SU-DHL-6 (cell line): ENCODE results near the gene NOX5.

Source experiments
- H2AFZ ChIP-seq: fragments of 200-600 bp; sonication (generic); 2 replicates; pipeline ENCODE4 v1.6.1; 2014; ENCODE audit warnings: low read depth, mild to moderate bottlenecking, moderate library complexity, mixed read lengths, antibody characterized with exemption, low read length; ENCODE audit not compliant: severe bottlenecking
- H3F3A ChIP-seq: fragments of 200-600 bp; shearing (Covaris generic); 2 replicates; pipeline ENCODE4 v1.6.0; 2016; ENCODE audit warnings: antibody characterized with exemption, mild to moderate bottlenecking; ENCODE audit not compliant: insufficient read depth
- H3K27ac ChIP-seq: fragments of 200-600 bp; sonication (generic); 2 replicates; pipeline ENCODE4 v1.5.1; 2016; ENCODE audit warnings: low read depth, mild to moderate bottlenecking, low read length, moderate library complexity, mixed read lengths
- H3K27me3 ChIP-seq: fragments of 200-600 bp; sonication (generic), shearing (Covaris generic); 2 replicates; pipeline ENCODE4 v1.6.0; 2014; ENCODE audit warnings: mild to moderate bottlenecking, low read length
- H3K36me3 ChIP-seq: fragments of 200-600 bp; sonication (generic); 2 replicates; pipeline ENCODE4 v1.6.1; 2014; ENCODE audit warnings: mild to moderate bottlenecking, low read length, mixed read lengths
- H3K4me2 ChIP-seq: fragments of 300-600, 200-600 bp; shearing (Covaris generic), sonication (generic); 2 replicates; pipeline ENCODE4 v1.6.0; 2014; ENCODE audit warnings: low read length, low read depth, mild to moderate bottlenecking; ENCODE audit not compliant: poor library complexity, severe bottlenecking
- H3K4me3 ChIP-seq: fragments of 200-600 bp; sonication (generic); 2 replicates; pipeline ENCODE4 v1.5.1; 2014; ENCODE audit warnings: antibody characterized with exemption, low read length, mild to moderate bottlenecking, mixed read lengths; ENCODE audit not compliant: insufficient read depth, poor library complexity, severe bottlenecking
- H3K79me2 ChIP-seq: fragments of 200-600 bp; sonication (generic); 2 replicates; pipeline ENCODE4 v1.6.1; 2014; ENCODE audit warnings: mild to moderate bottlenecking, low read length, moderate library complexity; ENCODE audit not compliant: insufficient read depth
- H3K9ac ChIP-seq: fragments of 200-600 bp; sonication (generic); 2 replicates; pipeline ENCODE4 v1.7.0; 2014; ENCODE audit warnings: mild to moderate bottlenecking, low read length
- H3K9me2 ChIP-seq: fragments of 200-600 bp; sonication (generic); replicated peaks from 2 replicates; pipeline ENCODE4 v1.6.1; 2014; ENCODE audit warnings: low read length; ENCODE audit not compliant: insufficient read depth
- H3K9me3 ChIP-seq: fragments of 200-600 bp; sonication (generic); 2 replicates; pipeline ENCODE4 v1.6.1; 2014; ENCODE audit warnings: low read length, mixed read lengths; ENCODE audit not compliant: insufficient read depth
- H4K20me1 ChIP-seq: fragments of 200-600 bp; sonication (generic); 2 replicates; pipeline ENCODE4 v1.6.1; 2014; ENCODE audit warnings: low read depth, mild to moderate bottlenecking, antibody characterized with exemption, low read length, moderate library complexity, mixed read lengths
- CTCF ChIP-seq: fragments of 200-600 bp; sonication (generic); IDR thresholded peaks from one replicate; pipeline ENCODE4 v1.5.1; 2017; ENCODE audit warnings: antibody characterized with exemption, mild to moderate bottlenecking, low read length, moderate library complexity; ENCODE audit not compliant: insufficient read depth, poor library complexity, severe bottlenecking
- EZH2phosphoT487 ChIP-seq: fragments of 200-600 bp; sonication (generic), shearing (Covaris generic); conservative IDR thresholded peaks from 2 replicates; pipeline ENCODE4 v1.6.1; 2018; ENCODE audit warnings: mild to moderate bottlenecking, antibody characterized with exemption, low read length, moderate library complexity, mixed read lengths

The NOX5 gene

DNA sequence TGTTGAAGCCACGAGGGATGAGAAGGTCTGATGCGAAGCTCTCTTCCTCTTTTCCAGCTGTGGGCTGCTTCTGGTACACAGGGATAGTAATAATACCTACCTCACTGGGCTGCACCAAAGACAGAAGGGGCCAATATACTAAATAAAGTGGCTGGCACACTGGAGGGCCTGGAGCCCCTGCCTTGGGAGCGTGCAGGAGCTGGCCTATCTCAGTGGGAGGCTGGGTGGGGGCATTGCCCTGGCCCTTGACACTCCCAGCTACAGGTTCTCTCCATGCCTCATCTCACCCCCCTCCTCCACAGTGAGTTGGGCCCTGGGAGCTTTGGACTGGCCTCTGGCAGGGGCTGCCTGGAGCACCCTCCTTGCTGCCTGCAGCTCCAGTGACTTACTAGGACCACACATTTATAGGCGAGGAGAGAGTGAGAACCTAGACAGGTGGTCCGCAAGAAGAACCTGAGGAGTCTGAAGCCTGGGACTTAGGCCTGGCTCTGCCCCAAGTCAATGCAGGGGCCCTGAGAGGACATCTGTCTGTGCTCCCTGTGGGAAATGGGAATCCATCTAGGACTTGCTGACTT, 1.6 kb downstream of the NOX5 start:
- H4K20me1 ChIP-seq, result no peaks in the 10 kb centered on the region
- H3K27ac ChIP-seq, result no peak overlapping the region
- TF ChIP-seq EZH2phosphoT487, result no peak
- no peak for TF ChIP-seq CTCF
- no peaks in the 10 kb centered on the region for H3K9me3 ChIP-seq
- no peaks in the 10 kb centered on the region for H3K9me2 ChIP-seq
- H3K79me2 ChIP-seq, result no peaks in the 10 kb centered on the region
- H3K27me3 ChIP-seq, result no peaks in the 10 kb centered on the region
- no peaks in the 10 kb centered on the region for H3K36me3 ChIP-seq
- no peak overlapping the region for H3K4me2 ChIP-seq
- H3F3A ChIP-seq, result no peaks in the 10 kb centered on the region
- no peak overlapping the region for H3K9ac ChIP-seq
- no peak overlapping the region for H3K4me3 ChIP-seq
- H2AFZ ChIP-seq, result no peak overlapping the region

DNA sequence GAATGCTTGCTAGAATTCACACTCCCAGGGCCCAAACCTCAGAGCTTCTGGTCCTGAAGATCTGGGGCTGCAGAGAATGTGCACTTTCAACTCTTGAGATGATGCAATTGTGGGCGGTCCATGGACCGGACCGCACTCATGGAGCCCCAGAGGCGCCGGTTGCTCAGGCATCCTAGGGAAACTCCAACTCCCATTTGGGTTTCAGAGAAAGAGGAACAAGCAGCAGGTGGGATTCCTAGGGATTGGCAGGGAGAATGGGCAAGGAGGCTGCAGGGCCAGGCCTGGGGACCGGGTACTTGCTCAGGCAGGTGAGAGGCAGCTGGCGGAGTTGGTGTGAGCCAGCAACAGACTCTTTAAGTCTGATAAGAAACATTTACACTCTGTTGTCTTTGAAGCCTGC, 3.5 kb downstream of the NOX5 start:
- no peak overlapping the region for H3K9ac ChIP-seq
- no peaks in the 10 kb centered on the region for H3K9me2 ChIP-seq
- no peaks in the 10 kb centered on the region for H3K79me2 ChIP-seq
- no peaks in the 10 kb centered on the region for H3K36me3 ChIP-seq
- H3F3A ChIP-seq, result no peaks in the 10 kb centered on the region
- no peaks in the 10 kb centered on the region for H3K27me3 ChIP-seq
- no peak overlapping the region for H3K27ac ChIP-seq
- no peaks in the 10 kb centered on the region for H4K20me1 ChIP-seq
- no peaks in the 10 kb centered on the region for H3K9me3 ChIP-seq
- H3K4me3 ChIP-seq, result no peak overlapping the region
- H3K4me2 ChIP-seq, result no peak overlapping the region
- no peak overlapping the region for H2AFZ ChIP-seq
- TF ChIP-seq EZH2phosphoT487, result no peak
- TF ChIP-seq CTCF, result no peak

- Histone ChIP-seq H3K4me3 (no peak overlapping the region), H3K27me3 (no peaks in the 10 kb centered on the region), H3F3A (no peaks in the 10 kb centered on the region), H3K36me3 (no peaks in the 10 kb centered on the region), H3K4me2 (no peak overlapping the region), H2AFZ (no peak overlapping the region), H4K20me1 (no peaks in the 10 kb centered on the region), H3K9ac (no peak overlapping the region), H3K9me3 (no peaks in the 10 kb centered on the region), H3K27ac (no peak overlapping the region), H3K9me2 (no peaks in the 10 kb centered on the region), H3K79me2 (no peaks in the 10 kb centered on the region)
- TF ChIP-seq CTCF, result no peak
- TF ChIP-seq EZH2phosphoT487, result no peak
These were observed 4.5 kb downstream of the NOX5 start for GRCh38 chr15:69018951-69019350.
